AG04449 (cell line): Measurements from ENCODE around the gene PYGB.
"Not testable (repeated sequence)": the region's sequence is repeated elsewhere in the genome, so short reads cannot be mapped to it uniquely, and the experiment has no call there.

Experiments
- CTCF ChIA-PET: fragments of 350-600 bp; formaldehyde crosslinking; extraction: SDS; loops from one replicate; lab custom pipeline; 2021; ENCODE audit warnings: antibody characterized with exemption; lab: Yijun Ruan, JAX
- POLR2A ChIA-PET: fragments of 400-600, 350-600 bp; formaldehyde crosslinking; extraction: SDS; loops from one replicate; lab custom pipeline; 2020; ENCODE audit warnings: antibody characterized with exemption, inconsistent platforms; lab: Yijun Ruan, JAX
- DNase-seq: peaks from one replicate; pipeline ENCODE4 v3.0.0-alpha.2; 2010; ENCODE audit warnings: low read depth, low spot score
- H3K4me3 ChIP-seq: 2 replicates; pipeline ENCODE4 v1.5.1; 2011; ENCODE audit warnings: low read depth, mild to moderate bottlenecking, control low read depth, low read length
- CTCF ChIP-seq: IDR thresholded peaks from one replicate; pipeline ENCODE4 v1.5.1; 2011; ENCODE audit warnings: mild to moderate bottlenecking, moderate library complexity, low read length, control low read depth, inconsistent platforms; ENCODE audit not compliant: insufficient read depth; ENCODE audit errors: missing control alignments

The PYGB gene

GRCh38 chr20:25236450-25237304 is 11.2 kb upstream of the PYGB start:
- DNase-seq, result no peak
- H3K4me3 ChIP-seq, result no peak overlapping the region
- TF ChIP-seq CTCF, result no peak
- ChIA-PET POLR2A (interaction anchor here (0.6 to 2.8 kb wide), 3 partner anchors 11 to 163 kb away, joined by 3 to 12 read pairs (median 4); partner anchors contain the start of gene PYGB), CTCF (interaction anchor here (1.0 to 3.1 kb wide), 3 partner anchors 9 to 13 kb away, joined by 3 to 19 read pairs (median 8); no protein-coding TSS in a partner anchor)

- DNase-seq, result peak; percentile 98
- ChIA-PET CTCF (interaction anchor here (1.2 to 3.1 kb wide), 2 partner anchors 9 to 10 kb away, joined by 5 to 19 read pairs; partner anchors contain the start of gene PYGB), POLR2A (interaction anchor here (0.6 to 2.8 kb wide), 4 partner anchors 10 to 582 kb away, joined by 3 to 12 read pairs (median 4); partner anchors contain the start of gene PYGB)
- no peak for TF ChIP-seq CTCF
- H3K4me3 ChIP-seq, result no peak overlapping the region
Observed at GRCh38 chr20:25237610-25238318, 10.1 kb upstream of the PYGB start.

DNA sequence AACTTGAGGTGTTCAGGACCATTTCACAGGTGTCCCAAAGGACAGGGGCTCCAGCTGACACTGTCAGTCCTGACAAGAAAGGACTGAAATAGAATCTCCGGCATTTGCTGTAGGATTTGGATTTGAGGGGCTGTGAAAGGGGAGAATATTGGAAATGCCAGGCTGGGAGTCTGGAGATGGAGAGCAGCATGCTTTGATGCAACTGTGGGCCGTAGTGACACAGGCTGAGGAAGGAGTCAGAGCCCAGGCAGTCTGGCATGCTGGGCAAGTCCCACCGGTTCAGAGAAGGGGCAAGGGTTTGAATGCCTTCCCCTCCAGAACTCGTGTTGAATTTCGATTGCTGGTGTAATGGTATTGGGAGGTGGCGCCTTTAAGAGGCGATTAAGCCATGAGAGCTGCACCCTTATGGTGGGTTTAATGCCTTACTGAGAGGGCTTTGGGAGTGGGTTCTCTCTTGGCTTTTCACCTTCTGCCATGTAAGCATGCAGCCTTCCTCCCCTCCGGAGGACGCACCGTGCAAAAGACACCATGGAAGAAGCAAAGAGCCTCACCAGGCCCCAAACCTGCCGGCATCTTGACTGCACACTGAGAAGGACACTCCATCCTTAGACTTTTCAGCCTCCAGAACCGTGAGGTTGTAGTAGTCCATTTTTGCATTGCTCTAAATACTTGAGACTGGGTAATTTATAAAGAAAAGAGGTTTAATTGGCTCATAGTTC is 9.4 kb upstream of the PYGB start:
- POLR2A ChIA-PET, result interaction anchor here (0.6 to 2.8 kb wide), 3 partner anchors 10 to 583 kb away, joined by 3 to 12 read pairs (median 4); partner anchors contain the start of gene PYGB
- TF ChIP-seq CTCF, result no peak
- no peak for DNase-seq
- CTCF ChIA-PET, result interaction anchor here (1.2 kb wide), 1 partner anchor 9 kb away, joined by 5 read pairs; the partner anchor contains the start of gene PYGB
- H3K4me3 ChIP-seq, result no peak overlapping the region

GRCh38 chr20:25239387-25240370 is 8.2 kb upstream of the PYGB start:
- POLR2A ChIA-PET, result no interaction called here
- CTCF ChIA-PET, result interaction anchor here (1.2 kb wide), 1 partner anchor 8 kb away, joined by 5 read pairs; the partner anchor contains the start of gene PYGB
- H3K4me3 ChIP-seq, result no peak overlapping the region
- TF ChIP-seq CTCF, result no peak
- no peak for DNase-seq

DNA sequence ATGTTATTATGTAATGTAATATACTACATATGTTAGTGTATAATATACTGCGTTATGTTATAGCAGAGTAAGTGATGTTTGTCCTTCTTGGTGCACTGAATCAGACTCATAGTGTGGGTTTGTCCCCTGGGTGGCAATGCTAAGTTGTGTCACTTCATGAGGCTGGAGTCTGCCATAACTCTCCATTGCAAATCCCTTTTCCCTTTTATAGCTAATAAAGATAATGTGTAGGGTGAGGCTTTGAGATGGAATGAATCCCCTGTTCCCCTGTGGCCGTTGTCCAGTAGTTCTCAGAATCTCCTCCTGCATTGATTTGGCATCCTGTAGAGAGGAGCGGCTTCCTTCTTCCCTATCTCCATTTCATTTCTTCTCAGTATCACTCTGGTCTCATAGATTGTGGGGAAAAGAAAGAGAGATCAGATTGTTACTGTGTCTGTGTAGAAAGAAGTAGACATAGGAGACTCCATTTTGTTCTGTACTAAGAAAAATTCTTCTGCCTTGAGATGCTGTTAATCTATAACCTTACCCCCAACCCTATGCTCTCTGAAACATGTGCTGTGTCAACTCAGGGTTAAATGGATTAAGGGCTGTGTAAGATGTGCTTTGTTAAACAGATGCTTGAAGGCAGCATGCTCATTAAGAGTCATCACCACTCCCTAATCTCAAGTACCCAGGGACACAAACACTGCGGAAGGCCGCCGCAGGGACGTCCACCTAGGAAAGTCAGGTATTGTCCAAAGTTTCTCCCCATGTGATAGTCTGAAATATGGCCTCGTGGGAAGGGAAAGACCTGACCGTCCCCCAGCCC is 6.8 kb upstream of the PYGB start:
- H3K4me3 ChIP-seq, DNase-seq, POLR2A ChIA-PET, CTCF ChIA-PET: not testable (repeated sequence)

GRCh38 chr20:25241659-25241955 is 6.3 kb upstream of the PYGB start:
- CTCF ChIA-PET, result interaction anchor here (1.1 kb wide), 1 partner anchor 248 kb away, joined by 4 read pairs; no protein-coding TSS in a partner anchor
- POLR2A ChIA-PET, DNase-seq, H3K4me3 ChIP-seq: not testable (repeated sequence)
